Mesendoderm (in vitro differentiated cells): ENCODE measurements around the gene CYP2A13.
"Not testable (repeated sequence)": the region's sequence is repeated elsewhere in the genome, so short reads cannot be mapped to it uniquely, and the experiment has no call there.

Experiments
- DNase-seq: peaks from one replicate; pipeline ENCODE4 v3.0.0; 2013
- H2AK5ac ChIP-seq: 2 replicates; pipeline ENCODE4 v1.6.1; 2013; ENCODE audit warnings: low read length, inconsistent platforms
- H2BK120ac ChIP-seq: 2 replicates; pipeline ENCODE4 v1.6.1; 2013; ENCODE audit warnings: low read depth, mild to moderate bottlenecking, low read length, moderate library complexity, mixed read lengths
- H2BK15ac ChIP-seq: replicated peaks from 2 replicates; pipeline ENCODE4 v1.6.1; 2013; ENCODE audit warnings: low read depth, mild to moderate bottlenecking, moderate library complexity
- H2BK5ac ChIP-seq: 2 replicates; pipeline ENCODE4 v1.6.1; 2013; ENCODE audit warnings: low read length, inconsistent platforms
- H3K18ac ChIP-seq: 2 replicates; pipeline ENCODE4 v1.6.1; 2013; ENCODE audit warnings: mild to moderate bottlenecking, low read length, mixed read lengths
- H3K23ac ChIP-seq: one replicate; pipeline ENCODE4 v1.6.1; 2013; ENCODE audit warnings: low read length
- H3K27ac ChIP-seq: 2 replicates; pipeline ENCODE4 v1.5.1; 2013; ENCODE audit warnings: low read depth, mild to moderate bottlenecking, inconsistent platforms, low read length, moderate library complexity
- H3K27me3 ChIP-seq: 2 replicates; pipeline ENCODE4 v1.6.1; 2013; ENCODE audit warnings: low read length, control low read depth, mild to moderate bottlenecking, inconsistent platforms; ENCODE audit not compliant: insufficient read depth, poor library complexity
- H3K36me3 ChIP-seq: 2 replicates; pipeline ENCODE4 v1.6.1; 2013; ENCODE audit warnings: low read length, inconsistent platforms; ENCODE audit not compliant: control insufficient read depth, insufficient read depth
- H3K4ac ChIP-seq: one replicate; pipeline ENCODE4 v1.6.1; 2013; ENCODE audit warnings: low read depth, mild to moderate bottlenecking, low read length, moderate library complexity
- H3K4me1 ChIP-seq: 2 replicates; pipeline ENCODE4 v1.6.1; 2013; ENCODE audit warnings: low read depth, low read length, inconsistent platforms; ENCODE audit not compliant: control insufficient read depth
- H3K4me2 ChIP-seq: 2 replicates; pipeline ENCODE4 v1.6.1; 2013; ENCODE audit warnings: low read length
- H3K4me3 ChIP-seq: 2 replicates; pipeline ENCODE4 v1.5.1; 2013; ENCODE audit warnings: mild to moderate bottlenecking, low read length
- H3K56ac ChIP-seq: one replicate; pipeline ENCODE4 v1.6.1; 2013; ENCODE audit warnings: low read length
- H3K79me1 ChIP-seq: 2 replicates; pipeline ENCODE4 v1.6.1; 2013; ENCODE audit warnings: low read length, inconsistent platforms
- H3K79me2 ChIP-seq: 2 replicates; pipeline ENCODE4 v1.6.1; 2013; ENCODE audit warnings: mild to moderate bottlenecking, low read length; ENCODE audit not compliant: control insufficient read depth, insufficient read depth
- H3K9ac ChIP-seq: 2 replicates; pipeline ENCODE4 v1.6.1; 2013; ENCODE audit warnings: low read length, inconsistent platforms
- H4K5ac ChIP-seq: one replicate; pipeline ENCODE4 v1.6.1; 2013; ENCODE audit warnings: low read length
- H4K8ac ChIP-seq: one replicate; pipeline ENCODE4 v1.6.1; 2013; ENCODE audit warnings: low read depth, mild to moderate bottlenecking, control low read depth, low read length, moderate library complexity
- WGBS: extraction: QIAGEN DNeasy Blood & Tissue Kit; methylation state at CpG from one replicate; pipeline ENCODE4 v1.1.7; 2013; ENCODE audit warnings: low lambda C conversion rate, missing lambda C conversion rate; ENCODE audit not compliant: insufficient coverage; ENCODE audit errors: extremely low coverage; 5-methylcytosine and 5-hydroxymethylcytosine counted together

The CYP2A13 gene

DNA sequence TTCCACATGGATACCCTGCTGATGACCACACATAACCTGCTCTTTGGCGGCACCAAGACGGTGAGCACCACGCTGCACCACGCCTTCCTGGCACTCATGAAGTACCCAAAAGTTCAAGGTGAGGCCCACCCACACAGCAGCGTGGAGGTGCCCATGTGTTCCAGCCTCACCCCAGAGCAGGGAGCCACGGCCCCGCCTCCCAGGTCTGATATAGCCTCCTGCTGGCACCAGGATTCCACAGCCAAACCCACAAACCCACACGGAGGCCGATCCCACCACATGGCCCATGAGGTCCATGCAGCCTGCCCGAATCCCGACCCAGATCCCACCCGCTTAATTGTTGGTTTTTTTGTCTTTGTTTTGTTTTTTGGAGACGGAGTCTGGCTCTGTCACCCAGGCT is 34.6 kb downstream of the CYP2A13 start:
- not testable (repeated sequence) for H2BK15ac ChIP-seq, H3K79me2 ChIP-seq, H3K4me2 ChIP-seq, H2BK5ac ChIP-seq, H2BK120ac ChIP-seq, H3K27me3 ChIP-seq, H3K27ac ChIP-seq, H3K36me3 ChIP-seq, H3K9ac ChIP-seq, H3K4ac ChIP-seq, H4K5ac ChIP-seq, H4K8ac ChIP-seq, DNase-seq, H3K4me1 ChIP-seq, H3K23ac ChIP-seq, H3K4me3 ChIP-seq, H3K79me1 ChIP-seq, H2AK5ac ChIP-seq, H3K18ac ChIP-seq, H3K56ac ChIP-seq
- WGBS = no CpG with 5 or more reads among the region's 13 CpGs

DNA sequence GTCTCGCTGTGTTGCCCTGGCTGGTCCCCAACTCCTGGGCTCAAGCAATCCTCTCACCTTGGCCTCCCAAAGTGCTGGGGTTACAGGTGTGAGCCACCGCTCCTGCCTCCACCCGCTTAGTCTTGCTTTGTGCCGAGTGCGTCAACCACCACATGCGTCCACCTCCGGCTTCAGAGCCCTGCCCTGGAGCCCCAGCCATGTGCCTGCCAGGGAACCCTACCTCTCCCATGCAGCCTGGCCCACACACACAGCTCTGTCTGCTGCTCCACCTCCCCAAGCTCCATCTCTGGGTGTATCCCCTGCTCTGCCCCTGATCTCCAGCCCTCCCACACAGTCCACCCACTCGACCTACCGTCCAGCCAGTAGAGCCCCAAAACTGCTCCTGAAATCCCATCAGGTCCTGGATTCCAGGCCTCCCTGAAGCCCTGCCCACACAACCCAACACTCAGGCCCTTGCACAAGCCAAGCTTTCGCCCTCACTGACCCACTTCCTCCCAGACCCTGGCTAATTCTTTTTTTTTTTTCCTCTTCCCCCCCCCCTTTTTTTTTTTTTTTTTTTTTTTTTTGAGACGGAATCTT is 35.6 kb downstream of the CYP2A13 start:
- no peak overlapping the region for H4K5ac ChIP-seq
- no peak overlapping the region for H3K56ac ChIP-seq
- no peaks in the 10 kb centered on the region for H3K27me3 ChIP-seq
- no peak overlapping the region for H2AK5ac ChIP-seq
- no peak overlapping the region for H3K9ac ChIP-seq
- no peak overlapping the region for H3K27ac ChIP-seq
- H2BK15ac ChIP-seq = no peak overlapping the region
- no peak overlapping the region for H3K4ac ChIP-seq
- H3K18ac ChIP-seq = no peak overlapping the region
- H2BK5ac ChIP-seq = no peak overlapping the region
- H4K8ac ChIP-seq = no peak overlapping the region
- no peak for DNase-seq
- H3K36me3 ChIP-seq = no peaks in the 10 kb centered on the region
- no peaks in the 10 kb centered on the region for H3K79me1 ChIP-seq
- no peak overlapping the region for H2BK120ac ChIP-seq
- H3K4me2 ChIP-seq = no peak overlapping the region
- WGBS = no CpG with 5 or more reads among the region's 11 CpGs
- no peaks in the 10 kb centered on the region for H3K79me2 ChIP-seq
- H3K4me3 ChIP-seq = no peak overlapping the region
- H3K23ac ChIP-seq = no peak overlapping the region
- no peaks in the 10 kb centered on the region for H3K4me1 ChIP-seq

DNA sequence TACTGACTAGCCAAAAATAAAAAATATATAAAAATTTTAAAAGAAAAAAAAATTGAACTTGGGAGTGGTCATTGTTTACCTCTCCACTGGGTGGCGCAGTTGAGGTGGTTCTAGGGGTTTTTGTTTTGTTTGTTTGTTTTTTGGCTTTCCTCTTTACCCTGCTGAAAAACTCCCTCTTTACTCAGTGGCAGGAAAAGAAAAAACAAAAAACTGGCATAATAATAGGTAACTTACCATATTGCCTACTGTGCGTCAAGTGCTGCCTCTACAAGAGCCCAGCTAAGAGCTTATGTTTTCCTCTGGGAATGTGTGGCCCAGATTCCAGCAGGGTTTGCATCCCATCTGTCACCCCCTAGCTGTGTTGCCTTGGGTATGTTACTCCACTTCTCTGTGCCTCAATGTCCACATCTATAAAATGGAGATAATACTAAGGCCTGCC is 38.5 kb downstream of the CYP2A13 start:
- not testable (repeated sequence) for H2AK5ac ChIP-seq, H4K5ac ChIP-seq, H2BK5ac ChIP-seq, H3K4me2 ChIP-seq, H3K18ac ChIP-seq, H3K4me3 ChIP-seq, H3K79me1 ChIP-seq, H3K27me3 ChIP-seq, H2BK15ac ChIP-seq, H3K27ac ChIP-seq, H2BK120ac ChIP-seq, H3K56ac ChIP-seq, H3K36me3 ChIP-seq, H3K4ac ChIP-seq, H3K9ac ChIP-seq, H3K23ac ChIP-seq, H3K79me2 ChIP-seq, H4K8ac ChIP-seq, H3K4me1 ChIP-seq
- no CpG with 5 or more reads among the region's 2 CpGs for WGBS
- peak; percentile 42 for DNase-seq

DNA sequence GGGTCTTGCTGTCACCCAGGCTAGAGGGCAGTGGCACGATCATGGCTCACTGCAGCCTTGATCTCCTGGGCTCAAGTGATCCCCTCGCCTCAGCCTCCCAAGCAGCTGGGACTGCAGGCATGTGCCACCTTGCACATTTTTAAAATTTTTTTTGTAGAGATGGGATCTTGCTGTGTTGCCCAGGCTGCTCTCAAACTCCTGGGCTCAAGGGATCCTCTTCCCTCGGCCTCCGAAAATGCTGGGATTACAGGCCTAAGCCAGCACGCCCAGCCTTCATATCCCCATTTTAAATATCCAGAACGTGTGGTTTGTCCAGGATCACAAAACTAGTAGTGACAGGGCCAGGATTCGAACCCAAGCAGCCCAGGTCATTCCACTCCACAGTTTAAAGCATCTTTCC is 39.1 kb downstream of the CYP2A13 start:
- H3K18ac ChIP-seq, H4K8ac ChIP-seq, H3K36me3 ChIP-seq, H3K56ac ChIP-seq, H3K4me1 ChIP-seq, H3K4me2 ChIP-seq, H3K9ac ChIP-seq, DNase-seq, H2BK15ac ChIP-seq, H3K4me3 ChIP-seq, H3K27me3 ChIP-seq, H4K5ac ChIP-seq, H3K79me1 ChIP-seq, H3K27ac ChIP-seq, H2AK5ac ChIP-seq, H2BK120ac ChIP-seq, H3K23ac ChIP-seq, H3K79me2 ChIP-seq, H3K4ac ChIP-seq, H2BK5ac ChIP-seq: not testable (repeated sequence)
- no CpG with 5 or more reads among the region's 7 CpGs for WGBS

DNA sequence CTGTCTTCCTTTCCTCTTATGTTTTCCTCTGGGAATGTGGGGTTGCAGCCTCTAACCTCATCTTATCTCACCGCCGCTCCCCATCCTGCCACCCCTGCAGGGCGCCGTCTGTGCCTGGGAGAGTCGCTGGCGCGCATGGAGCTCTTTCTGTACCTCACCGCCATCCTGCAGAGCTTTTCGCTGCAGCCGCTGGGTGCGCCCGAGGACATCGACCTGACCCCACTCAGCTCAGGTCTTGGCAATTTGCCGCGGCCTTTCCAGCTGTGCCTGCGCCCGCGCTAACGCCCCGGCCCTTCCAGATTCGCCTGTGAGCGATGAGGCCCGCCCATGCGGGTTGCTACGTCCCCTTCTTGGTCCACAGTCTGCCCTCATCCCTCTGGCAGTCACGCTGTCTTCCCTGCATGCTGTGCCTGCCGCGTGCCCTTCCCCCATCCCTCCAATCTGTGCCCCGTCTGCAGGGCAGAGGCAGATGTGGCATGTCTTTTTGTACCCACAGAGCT is 39.6 kb downstream of the CYP2A13 start:
- WGBS = no CpG with 5 or more reads among the region's 29 CpGs
- H3K79me1 ChIP-seq, H3K4me1 ChIP-seq, H3K4ac ChIP-seq, H3K18ac ChIP-seq, H3K36me3 ChIP-seq, H2AK5ac ChIP-seq, H4K8ac ChIP-seq, H2BK120ac ChIP-seq, H3K27me3 ChIP-seq, H2BK5ac ChIP-seq, H2BK15ac ChIP-seq, H3K23ac ChIP-seq, H3K9ac ChIP-seq, H3K4me2 ChIP-seq, H3K4me3 ChIP-seq, H3K27ac ChIP-seq, H4K5ac ChIP-seq, H3K79me2 ChIP-seq: not testable (repeated sequence)
- peak overlapping the region; percentile 70 for H3K56ac ChIP-seq
- DNase-seq = peak; percentile 74

DNA sequence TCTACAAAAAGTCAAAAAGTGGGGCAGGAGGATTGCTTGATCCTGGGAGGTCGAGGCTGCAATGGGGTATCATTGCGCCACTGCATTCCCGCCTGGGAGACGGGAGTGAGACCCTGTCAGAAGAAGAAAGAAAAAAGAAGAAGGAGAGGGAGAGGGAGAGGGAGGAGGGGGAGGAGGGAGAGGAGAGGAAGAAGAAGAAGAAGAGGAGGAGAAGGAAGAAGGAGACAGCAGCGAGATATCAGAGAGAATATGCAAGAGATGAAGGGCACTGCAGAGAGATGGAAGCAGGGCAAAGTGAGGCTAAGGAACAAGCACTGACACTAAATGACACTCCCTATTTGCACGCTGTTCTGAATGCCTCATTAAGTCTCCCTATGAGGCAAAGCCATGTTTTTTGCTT is 40.4 kb downstream of the CYP2A13 start:
- DNase-seq = no peak
- H2BK120ac ChIP-seq = no peak overlapping the region
- H3K56ac ChIP-seq = no peak overlapping the region
- H2BK5ac ChIP-seq = no peak overlapping the region
- no peak overlapping the region for H4K8ac ChIP-seq
- H3K23ac ChIP-seq = no peak overlapping the region
- H3K4me3 ChIP-seq = no peak overlapping the region
- H3K18ac ChIP-seq = no peak overlapping the region
- no peak overlapping the region for H3K4ac ChIP-seq
- H3K9ac ChIP-seq = no peak overlapping the region
- no peak overlapping the region for H3K27ac ChIP-seq
- H3K4me1 ChIP-seq = no peaks in the 10 kb centered on the region
- H3K27me3 ChIP-seq = no peaks in the 10 kb centered on the region
- H3K36me3 ChIP-seq = no peaks in the 10 kb centered on the region
- no CpG with 5 or more reads among the region's 6 CpGs for WGBS
- H3K79me2 ChIP-seq = no peaks in the 10 kb centered on the region
- H3K4me2 ChIP-seq = no peak overlapping the region
- no peak overlapping the region for H2BK15ac ChIP-seq
- H2AK5ac ChIP-seq = no peak overlapping the region
- H4K5ac ChIP-seq = no peak overlapping the region
- no peaks in the 10 kb centered on the region for H3K79me1 ChIP-seq
